HG03571 (cell line): Measurements from ENCODE around the gene NSUN2.

ENCODE experiments used
- ATAC-seq: cut with Tn5 transposase; IDR thresholded peaks from one replicate; pipeline ENCODE4 v1.9.1; 2021; ENCODE audit not compliant: unreplicated experiment

The NSUN2 gene

DNA sequence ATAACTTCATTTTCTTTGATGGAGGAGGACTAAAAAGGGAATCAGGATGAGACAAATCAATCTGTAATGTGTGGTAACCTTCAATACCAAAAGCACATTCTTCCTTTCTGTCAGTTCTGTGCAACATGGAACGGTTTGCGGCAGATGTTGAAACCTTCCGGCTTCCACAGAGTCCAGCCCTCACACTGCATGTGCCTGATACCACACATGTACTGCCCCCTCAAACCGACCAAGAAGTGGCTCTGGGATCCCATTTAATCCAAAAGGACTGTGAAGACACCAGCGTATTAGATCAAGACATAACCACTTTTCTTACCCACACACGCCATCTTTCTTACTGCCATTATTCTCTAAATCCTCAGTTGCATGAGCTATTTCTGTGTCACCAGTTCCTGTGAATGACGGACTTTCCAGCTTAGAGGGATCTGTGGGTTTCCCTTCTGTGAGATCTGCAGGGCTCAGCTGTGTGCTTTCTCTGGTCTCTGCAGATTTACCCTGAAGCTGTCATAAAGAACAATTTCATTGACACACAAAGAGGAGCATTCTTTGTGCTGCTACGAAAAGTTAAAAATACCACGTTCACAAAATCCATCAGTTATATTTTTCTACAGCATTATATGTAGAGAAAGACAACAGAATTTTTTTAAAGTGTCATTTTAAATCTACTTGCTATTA, 25.8 kb downstream of the NSUN2 start:
- ATAC-seq: no peak

DNA sequence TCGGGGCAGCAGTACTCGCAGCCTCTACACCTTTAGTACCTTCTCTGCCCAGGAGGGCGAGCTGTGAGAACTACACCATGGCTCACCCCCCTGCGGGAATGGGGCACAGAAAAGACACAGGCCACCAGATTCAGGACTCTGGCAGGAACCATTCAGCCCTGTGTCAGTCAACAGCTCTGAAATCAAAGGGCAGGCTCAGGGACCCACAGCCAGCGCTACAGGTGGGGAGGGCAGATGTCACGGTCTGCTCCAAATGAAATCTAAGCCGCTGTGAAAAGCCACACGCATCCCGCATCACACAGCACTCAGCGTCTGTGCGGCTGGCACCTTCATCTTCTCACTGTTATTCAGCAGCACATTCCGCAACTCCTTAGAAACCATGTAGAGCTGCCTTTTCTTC, 27.9 kb downstream of the NSUN2 start:
- no peak for ATAC-seq

GRCh38 chr5:6604341-6604740, 28.5 kb downstream of the NSUN2 start:
- no peak for ATAC-seq

DNA sequence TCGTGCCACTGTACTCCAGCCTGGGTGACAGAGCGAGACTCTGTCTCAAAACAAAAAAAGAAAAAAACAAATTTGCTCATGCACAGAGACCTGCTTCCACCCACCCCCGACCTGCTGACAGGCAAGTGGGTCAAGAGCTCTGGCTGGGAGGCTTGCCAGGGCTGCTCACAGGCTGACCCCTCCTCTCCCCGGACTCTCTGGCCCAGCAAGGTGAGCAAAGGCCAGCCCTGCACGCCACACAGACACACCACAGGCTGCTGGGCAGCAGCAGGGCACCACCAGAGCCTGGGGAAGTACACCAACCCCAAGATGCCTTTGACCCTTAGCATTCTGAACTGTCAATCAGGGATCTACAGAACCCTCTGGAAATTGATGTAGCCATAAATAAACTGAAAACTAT, 29.2 kb downstream of the NSUN2 start:
- ATAC-seq: no peak

GRCh38 chr5:6602441-6602840, 30.4 kb downstream of the NSUN2 start:
- no peak for ATAC-seq

GRCh38 chr5:6601816-6602215, 31.0 kb downstream of the NSUN2 start:
- ATAC-seq: no peak

DNA sequence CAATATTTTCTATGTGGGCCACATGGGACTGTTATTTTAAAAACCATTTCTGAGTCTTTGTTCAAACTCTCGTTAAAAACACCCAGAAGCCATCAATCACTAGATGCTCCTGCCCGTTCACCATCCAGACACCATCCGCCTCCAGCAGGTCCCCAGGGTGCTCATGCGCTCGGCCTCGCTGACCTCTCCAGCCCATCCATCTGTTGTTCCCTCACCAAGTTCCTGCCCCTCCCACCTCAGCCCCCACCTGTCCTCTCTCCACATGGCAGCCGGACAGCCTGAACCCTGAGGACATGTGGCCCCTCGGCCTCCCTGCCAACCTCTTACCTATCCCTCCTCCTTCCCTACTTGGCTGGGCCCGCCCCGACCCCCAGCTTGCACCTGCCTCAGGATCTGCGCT, 31.6 kb downstream of the NSUN2 start:
- ATAC-seq: no peak

- ATAC-seq: no peak
Observed at GRCh38 chr5:6599739-6600138, 33.1 kb downstream of the NSUN2 start.

- no peak for ATAC-seq
Observed at GRCh38 chr5:6598351-6598900, 34.4 kb downstream of the NSUN2 start.

GRCh38 chr5:6597557-6597956, 35.3 kb downstream of the NSUN2 start:
- ATAC-seq: no peak

GRCh38 chr5:6596388-6596787, 36.5 kb downstream of the NSUN2 start:
- no peak for ATAC-seq

DNA sequence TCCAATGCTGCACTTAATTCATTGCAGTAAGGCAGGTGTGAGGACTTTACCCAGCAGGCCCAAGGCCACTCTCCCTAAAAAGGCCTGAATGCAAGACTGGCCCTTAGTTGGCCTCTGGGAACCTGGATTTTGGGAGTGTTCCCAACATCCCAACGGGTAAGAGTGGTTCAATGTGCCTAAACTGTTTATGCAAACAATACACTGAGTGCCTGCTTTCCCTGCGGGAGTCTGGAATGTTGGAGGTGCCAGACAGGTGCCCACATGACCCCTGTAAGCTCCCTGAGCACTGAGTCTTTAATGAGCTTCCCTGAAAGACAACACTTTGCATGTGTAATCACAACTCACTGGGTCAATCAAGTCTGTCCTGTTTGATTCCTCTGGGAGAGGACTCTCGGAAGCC, 37.4 kb downstream of the NSUN2 start:
- ATAC-seq: no peak

DNA sequence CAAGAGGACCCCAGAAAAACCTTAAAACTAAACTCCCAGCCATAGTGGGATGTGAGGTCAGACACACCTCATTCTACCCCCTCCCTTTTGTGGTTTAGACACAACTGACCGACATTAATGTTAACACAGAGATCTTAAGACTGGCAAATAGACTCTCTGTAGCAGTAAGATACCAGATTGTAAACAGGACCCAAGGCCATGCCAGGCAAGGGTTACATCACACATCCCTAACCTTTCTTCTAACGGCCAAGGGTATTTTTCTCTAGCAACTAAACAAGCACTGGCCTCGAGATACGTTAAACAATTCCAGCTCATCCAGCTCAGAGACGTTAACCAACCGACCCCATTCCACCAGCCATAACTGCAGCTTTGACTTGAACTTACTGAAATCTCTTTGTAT, 38.8 kb downstream of the NSUN2 start:
- no peak for ATAC-seq

- no peak for ATAC-seq
Observed at GRCh38 chr5:6593148-6594016, 39.5 kb downstream of the NSUN2 start.

GRCh38 chr5:6592601-6593000, 40.2 kb downstream of the NSUN2 start:
- ATAC-seq: no peak

GRCh38 chr5:6591671-6592288, 41.1 kb downstream of the NSUN2 start:
- no peak for ATAC-seq

- ATAC-seq: no peak
Observed at GRCh38 chr5:6590581-6590980, 42.3 kb downstream of the NSUN2 start.

DNA sequence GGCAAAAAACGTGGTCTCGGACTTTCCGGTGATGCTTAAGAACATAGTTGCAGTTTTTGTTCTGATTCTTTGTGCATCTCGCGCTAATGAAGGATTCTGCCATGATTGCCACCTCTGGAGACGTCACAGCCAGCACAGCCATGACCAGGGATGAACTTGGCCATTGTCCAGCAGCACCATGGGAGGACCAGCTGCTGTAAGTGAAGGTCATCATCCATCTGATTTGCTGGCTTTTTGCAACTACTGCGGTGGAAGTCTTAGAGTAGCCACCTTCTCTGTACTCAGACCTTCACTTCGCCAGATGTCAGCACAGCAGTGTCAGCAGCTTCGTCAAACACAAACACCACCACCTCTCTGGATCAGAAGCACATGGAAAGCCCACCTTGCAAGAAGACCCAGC, 45.7 kb downstream of the NSUN2 start:
- ATAC-seq: no peak

- ATAC-seq: no peak
Observed at GRCh38 chr5:6586647-6587042, 46.2 kb downstream of the NSUN2 start.

- ATAC-seq: no peak
Observed at GRCh38 chr5:6585939-6586646, 46.8 kb downstream of the NSUN2 start.

DNA sequence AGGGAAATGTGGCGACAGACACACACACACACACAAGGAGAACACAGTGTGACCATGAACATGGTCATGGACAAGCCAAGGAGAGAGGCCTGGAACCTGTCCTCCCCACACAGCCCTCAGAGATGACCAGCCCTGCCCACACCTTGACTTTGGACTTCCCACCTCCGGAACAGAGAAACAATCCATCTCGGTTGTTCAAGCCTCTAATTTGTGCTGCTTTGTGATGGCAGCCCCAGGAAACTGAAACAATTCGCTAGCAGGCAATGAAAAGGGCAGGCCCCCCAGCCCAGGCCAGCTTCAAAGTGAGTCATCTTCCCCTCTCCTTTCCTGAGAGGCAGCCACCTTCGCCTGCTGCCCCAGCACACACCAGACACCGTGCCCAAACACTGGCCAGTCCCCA, 47.7 kb downstream of the NSUN2 start:
- no peak for ATAC-seq
